Urinary bladder (tissue), 4 donors: ENCODE results near the gene ETS1. TPM values are rescaled to one million over a fixed set of nuclear protein-coding genes. Genes with fewer than 3 reads are reported as not detected.

Source experiments
- DNase-seq: peaks from one replicate; pipeline ENCODE4 v3.0.0-alpha.2; 2015; ENCODE audit errors: extremely low spot score
- H3K27ac ChIP-seq: one replicate; pipeline ENCODE4 v1.5.1; 2013; ENCODE audit warnings: low read depth, mild to moderate bottlenecking, moderate library complexity
- H3K36me3 ChIP-seq: one replicate; pipeline ENCODE4 v1.6.1; 2013; ENCODE audit warnings: mild to moderate bottlenecking, moderate library complexity; ENCODE audit not compliant: insufficient read depth
- H3K4me1 ChIP-seq: one replicate; pipeline ENCODE4 v1.6.1; 2013; ENCODE audit warnings: mild to moderate bottlenecking, moderate library complexity; ENCODE audit not compliant: insufficient read depth
- H3K4me3 ChIP-seq: one replicate; pipeline ENCODE4 v1.5.1; 2013; ENCODE audit warnings: low read depth, low read length
- WGBS: extraction: QIAGEN DNeasy Blood & Tissue Kit; methylation state at CpG from one replicate; pipeline ENCODE4 v1.1.7; 2013; 5-methylcytosine and 5-hydroxymethylcytosine counted together
- polyA plus RNA-seq: library from polyadenylated mRNA; stranded (reverse); fragments of 200-250 nt; gene quantifications from one replicate; pipeline ENCODE4 v1.2.3, GENCODE V29; 2013
- total RNA-seq: library from RNA; depleted of rRNA; stranded (reverse); fragments of >200 nt; gene quantifications from one replicate; pipeline ENCODE4 v1.2.3, GENCODE V29; 2014
- donor health status: healthy with polysubstance abuse.
- donor health status: healthy.

The ETS1 gene
- total and polyA plus RNA-seq, 2 donors = 35.6 to 64.0 TPM

- Histone ChIP-seq H3K27ac (no peak overlapping the region), H3K4me1 (no peaks in the 10 kb centered on the region), H3K36me3 (no peaks in the 10 kb centered on the region), H3K4me3 (no peak overlapping the region)
- 82% methylated on average over 11 of the region's 11 CpGs for WGBS
- no peak for DNase-seq
Measured at GRCh38 chr11:128563942-128564641, 23.3 kb downstream of the ETS1 start.

- DNase-seq = no peak
- H3K4me1 ChIP-seq = no peaks in the 10 kb centered on the region
- WGBS = 84% methylated on average over 5 of the region's 5 CpGs
- H3K27ac ChIP-seq = no peak overlapping the region
- no peaks in the 10 kb centered on the region for H3K36me3 ChIP-seq
- H3K4me3 ChIP-seq = no peak overlapping the region
Measured at GRCh38 chr11:128563308-128563707, 24.1 kb downstream of the ETS1 start.

GRCh38 chr11:128559496-128560103 is 27.8 kb downstream of the ETS1 start:
- H3K4me3 ChIP-seq = no peak overlapping the region
- H3K4me1 ChIP-seq = no peaks in the 10 kb centered on the region
- no peaks in the 10 kb centered on the region for H3K36me3 ChIP-seq
- no peak for DNase-seq
- WGBS = 87% methylated on average over 3 of the region's 3 CpGs
- no peak overlapping the region for H3K27ac ChIP-seq

GRCh38 chr11:128555606-128556005 is 31.8 kb downstream of the ETS1 start:
- WGBS = 89% methylated on average over 2 of the region's 2 CpGs
- Histone ChIP-seq H3K4me1 (no peaks in the 10 kb centered on the region), H3K4me3 (no peak overlapping the region), H3K27ac (no peak overlapping the region), H3K36me3 (no peaks in the 10 kb centered on the region)
- no peak for DNase-seq

GRCh38 chr11:128553662-128554362 is 33.5 kb downstream of the ETS1 start:
- 16% methylated on average over 10 of the region's 10 CpGs for WGBS
- H3K27ac ChIP-seq = no peak overlapping the region
- H3K4me3 ChIP-seq = no peak overlapping the region
- H3K36me3 ChIP-seq = no peaks in the 10 kb centered on the region
- peak; percentile 81 for DNase-seq
- no peaks in the 10 kb centered on the region for H3K4me1 ChIP-seq

- Histone ChIP-seq H3K4me3 (no peak overlapping the region), H3K27ac (no peak overlapping the region), H3K4me1 (no peaks in the 10 kb centered on the region), H3K36me3 (no peaks in the 10 kb centered on the region)
- no peak for DNase-seq
- 73% methylated on average over 14 of the region's 14 CpGs for WGBS
Measured at GRCh38 chr11:128552783-128553661, 34.3 kb downstream of the ETS1 start.

GRCh38 chr11:128551611-128552335 is 35.6 kb downstream of the ETS1 start:
- H3K4me1 ChIP-seq = no peaks in the 10 kb centered on the region
- H3K36me3 ChIP-seq = no peaks in the 10 kb centered on the region
- 82% methylated on average over 9 of the region's 9 CpGs for WGBS
- H3K27ac ChIP-seq = no peak overlapping the region
- H3K4me3 ChIP-seq = no peak overlapping the region
- no peak for DNase-seq

- 85% methylated on average over 4 of the region's 4 CpGs for WGBS
- Histone ChIP-seq H3K36me3 (no peaks in the 10 kb centered on the region), H3K4me3 (no peak overlapping the region), H3K27ac (no peak overlapping the region), H3K4me1 (no peaks in the 10 kb centered on the region)
- DNase-seq = peak; percentile 59
Measured at GRCh38 chr11:128551058-128551457, 36.3 kb downstream of the ETS1 start.

- 90% methylated on average over 4 of the region's 4 CpGs for WGBS
- H3K36me3 ChIP-seq = no peaks in the 10 kb centered on the region
- H3K27ac ChIP-seq = no peak overlapping the region
- H3K4me3 ChIP-seq = no peak overlapping the region
- H3K4me1 ChIP-seq = no peaks in the 10 kb centered on the region
- no peak for DNase-seq
Measured at GRCh38 chr11:128550261-128550821, 37.0 kb downstream of the ETS1 start.

GRCh38 chr11:128549256-128549944 is 38.0 kb downstream of the ETS1 start:
- no peak for DNase-seq
- 28% methylated on average over 37 of the region's 37 CpGs for WGBS
- peak overlapping the region; percentile 46 for H3K4me3 ChIP-seq
- H3K27ac ChIP-seq = no peak overlapping the region
- no peaks in the 10 kb centered on the region for H3K4me1 ChIP-seq
- no peaks in the 10 kb centered on the region for H3K36me3 ChIP-seq

- peak; percentile 59 for DNase-seq
- Histone ChIP-seq H3K36me3 (no peaks in the 10 kb centered on the region), H3K27ac (peak overlapping the region; percentile 71), H3K4me1 (no peaks in the 10 kb centered on the region), H3K4me3 (peak overlapping the region; percentile 46)
- 1% methylated on average over 32 of the region's 32 CpGs for WGBS
Measured at GRCh38 chr11:128548649-128549255, 38.6 kb downstream of the ETS1 start.
